Measurements from ENCODE around the gene CCDC138. TPM values are rescaled to one million over a fixed set of nuclear protein-coding genes. Genes with fewer than 3 reads are reported as not detected.
A peak's percentile ranks its signal among the peaks of the same experiment; 100 is the strongest.

CCDC138 gene
- polyA plus RNA-seq, 1 experiment, result 2.8 TPM

- no peaks in the 10 kb centered on the region for H3K9me3 ChIP-seq (ENCODE audit: control insufficient read depth, insufficient read depth, low read length)
- H3K27me3 ChIP-seq (ENCODE audit: control insufficient read depth, insufficient read depth, low read length), result no peaks in the 10 kb centered on the region
- POLR2A ChIA-PET, result interaction anchor here (0.6 kb wide), 1 partner anchor 318 kb away, joined by 3 read pairs; no protein-coding TSS in a partner anchor
- peak; percentile 3 for DNase-seq (ENCODE audit: low read depth, low spot score)
- CTCF ChIA-PET, result interaction anchor here (0.5 to 1.0 kb wide), 2 partner anchors 218 to 657 kb away, joined by 3 to 5 read pairs; no protein-coding TSS in a partner anchor
- TF ChIP-seq, protein P1, sequence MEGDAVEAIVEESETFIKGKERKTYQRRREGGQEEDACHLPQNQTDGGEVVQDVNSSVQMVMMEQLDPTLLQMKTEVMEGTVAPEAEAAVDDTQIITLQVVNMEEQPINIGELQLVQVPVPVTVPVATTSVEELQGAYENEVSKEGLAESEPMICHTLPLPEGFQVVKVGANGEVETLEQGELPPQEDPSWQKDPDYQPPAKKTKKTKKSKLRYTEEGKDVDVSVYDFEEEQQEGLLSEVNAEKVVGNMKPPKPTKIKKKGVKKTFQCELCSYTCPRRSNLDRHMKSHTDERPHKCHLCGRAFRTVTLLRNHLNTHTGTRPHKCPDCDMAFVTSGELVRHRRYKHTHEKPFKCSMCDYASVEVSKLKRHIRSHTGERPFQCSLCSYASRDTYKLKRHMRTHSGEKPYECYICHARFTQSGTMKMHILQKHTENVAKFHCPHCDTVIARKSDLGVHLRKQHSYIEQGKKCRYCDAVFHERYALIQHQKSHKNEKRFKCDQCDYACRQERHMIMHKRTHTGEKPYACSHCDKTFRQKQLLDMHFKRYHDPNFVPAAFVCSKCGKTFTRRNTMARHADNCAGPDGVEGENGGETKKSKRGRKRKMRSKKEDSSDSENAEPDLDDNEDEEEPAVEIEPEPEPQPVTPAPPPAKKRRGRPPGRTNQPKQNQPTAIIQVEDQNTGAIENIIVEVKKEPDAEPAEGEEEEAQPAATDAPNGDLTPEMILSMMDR (IDR thresholded peaks at IDR 0.05; ENCODE audit: low read depth, low read length), result no peak
- H3K4me3 ChIP-seq (ENCODE audit: low read depth, low read length), result no peak overlapping the region
- no peak overlapping the region for H3K27ac ChIP-seq (ENCODE audit: low read depth, low read length)
Observed at GRCh38 chr2:108853421-108853820, 66.8 kb downstream of the CCDC138 start.

DNA sequence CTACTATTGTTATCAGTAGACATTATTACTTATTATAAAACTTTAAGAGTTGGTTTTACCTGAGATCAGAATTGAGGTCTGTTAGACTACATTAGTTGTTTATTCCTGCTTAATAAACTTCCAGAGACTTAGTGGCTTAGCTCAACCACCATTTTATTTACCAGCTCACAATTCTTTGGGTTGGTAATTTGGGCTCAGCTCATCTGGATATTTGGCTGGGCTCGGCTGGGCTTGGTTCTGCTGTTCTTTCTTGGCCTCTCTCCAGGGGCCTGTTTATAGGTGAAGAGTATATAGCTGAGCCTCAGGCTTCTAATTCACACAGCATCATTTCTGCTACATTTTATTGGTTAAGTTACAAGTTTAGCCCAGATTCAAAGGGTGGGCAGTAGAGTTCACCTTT lies 67.9 kb downstream of the CCDC138 start:
- no peak overlapping the region for H3K27ac ChIP-seq (ENCODE audit: low read depth, low read length)
- TF ChIP-seq, protein P1 (IDR thresholded peaks at IDR 0.05; ENCODE audit: low read depth, low read length), result no peak
- POLR2A ChIA-PET, result no interaction called here
- CTCF ChIA-PET, result interaction anchor here (0.8 kb wide), 1 partner anchor 9 kb away, joined by 3 read pairs; no protein-coding TSS in a partner anchor
- H3K27me3 ChIP-seq (ENCODE audit: control insufficient read depth, insufficient read depth, low read length), result no peaks in the 10 kb centered on the region
- no peak overlapping the region for H3K4me3 ChIP-seq (ENCODE audit: low read depth, low read length)
- H3K9me3 ChIP-seq (ENCODE audit: control insufficient read depth, insufficient read depth, low read length), result no peaks in the 10 kb centered on the region
- DNase-seq (ENCODE audit: low read depth, low spot score), result no peak

DNA sequence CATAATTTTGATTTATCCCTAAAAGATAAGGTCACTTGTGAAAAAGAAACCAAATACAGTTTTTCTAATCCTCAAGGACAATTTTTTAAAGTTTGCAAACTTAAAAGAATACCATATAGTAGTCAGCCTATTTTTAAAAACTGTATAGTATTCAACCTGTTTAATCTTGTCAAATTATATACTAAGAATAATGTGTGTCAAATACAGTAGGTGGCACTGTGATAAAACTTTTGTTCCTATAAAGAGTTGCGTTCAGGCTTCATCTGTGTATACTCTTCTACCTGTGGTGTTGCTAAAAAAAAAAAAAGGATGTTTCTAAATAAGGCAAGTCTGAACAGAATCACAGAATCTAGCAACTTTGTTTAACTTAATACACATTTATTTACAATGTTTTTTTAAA lies 68.6 kb downstream of the CCDC138 start:
- TF ChIP-seq, protein P1 (IDR thresholded peaks at IDR 0.05; ENCODE audit: low read depth, low read length), result peak; percentile 14; the same call in 1 of the 2 replicates
- ChIA-PET POLR2A (no interaction called here), CTCF (no interaction called here)
- no peak overlapping the region for H3K4me3 ChIP-seq (ENCODE audit: low read depth, low read length)
- DNase-seq (ENCODE audit: low read depth, low spot score), result no peak
- no peaks in the 10 kb centered on the region for H3K9me3 ChIP-seq (ENCODE audit: control insufficient read depth, insufficient read depth, low read length)
- H3K27me3 ChIP-seq (ENCODE audit: control insufficient read depth, insufficient read depth, low read length), result no peaks in the 10 kb centered on the region
- no peak overlapping the region for H3K27ac ChIP-seq (ENCODE audit: low read depth, low read length)

DNA sequence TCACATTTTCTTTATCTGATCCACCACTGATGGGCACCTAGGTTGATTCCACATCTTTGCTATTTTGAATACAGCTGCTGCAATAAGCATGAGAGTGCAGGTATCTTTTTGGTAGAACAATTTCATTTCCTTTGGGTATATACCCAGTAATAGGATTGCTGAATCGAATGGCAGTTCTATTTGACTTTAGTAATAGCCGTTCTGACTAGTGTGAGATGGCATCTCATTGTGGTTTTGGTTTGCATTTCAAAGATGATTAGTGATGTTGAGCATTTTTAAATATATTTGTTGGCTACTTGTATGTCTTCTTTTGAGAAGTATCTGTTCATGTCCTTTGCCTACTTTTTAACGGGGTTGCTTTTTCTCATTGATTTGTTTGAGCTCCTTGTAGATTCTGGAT lies 72.3 kb downstream of the CCDC138 start:
- H3K4me3 ChIP-seq (ENCODE audit: low read depth, low read length), result no peak overlapping the region
- H3K27me3 ChIP-seq (ENCODE audit: control insufficient read depth, insufficient read depth, low read length), result no peaks in the 10 kb centered on the region
- CTCF ChIA-PET, result no interaction called here
- H3K9me3 ChIP-seq (ENCODE audit: control insufficient read depth, insufficient read depth, low read length), result no peaks in the 10 kb centered on the region
- TF ChIP-seq, protein P1 (IDR thresholded peaks at IDR 0.05; ENCODE audit: low read depth, low read length), result no peak
- DNase-seq (ENCODE audit: low read depth, low spot score), result no peak
- POLR2A ChIA-PET, result no interaction called here
- H3K27ac ChIP-seq (ENCODE audit: low read depth, low read length), result no peak overlapping the region

DNA sequence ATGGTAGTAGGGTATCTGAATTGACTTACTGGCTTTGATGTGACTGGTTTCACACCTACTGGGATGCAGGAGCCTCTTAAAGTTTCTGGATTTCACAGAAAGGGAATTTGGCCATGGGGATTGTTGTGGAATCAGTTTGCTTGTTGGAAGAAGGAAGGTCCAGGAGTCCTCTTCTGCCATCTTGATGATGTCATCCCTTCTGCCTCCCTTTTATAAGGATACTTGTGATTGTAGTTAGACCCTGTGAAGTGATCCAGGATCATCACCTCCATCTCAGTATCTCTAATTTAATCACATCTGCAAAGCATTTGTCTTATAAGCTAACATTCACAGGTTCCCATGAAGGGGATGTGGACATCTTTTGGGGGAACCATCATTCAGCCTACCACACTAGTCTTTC lies 79.5 kb downstream of the CCDC138 start:
- no peak for DNase-seq (ENCODE audit: low read depth, low spot score)
- POLR2A ChIA-PET, result no interaction called here
- Histone ChIP-seq H3K9me3 (ENCODE audit: control insufficient read depth, insufficient read depth, low read length) (peaks cover 5% of the 10 kb centered on the region; the same call in 1 of the 2 replicates), H3K27me3 (ENCODE audit: control insufficient read depth, insufficient read depth, low read length) (no peaks in the 10 kb centered on the region), H3K27ac (ENCODE audit: low read depth, low read length) (no peak overlapping the region), H3K4me3 (ENCODE audit: low read depth, low read length) (no peak overlapping the region)
- TF ChIP-seq, protein P1 (IDR thresholded peaks at IDR 0.05; ENCODE audit: low read depth, low read length), result no peak
- CTCF ChIA-PET, result no interaction called here
